ENCODE measurements around the gene PSTK. TPM values are rescaled to one million over a fixed set of nuclear protein-coding genes. Genes with fewer than 3 reads are reported as not detected.

Gene PSTK
- total RNA-seq, 4 donors from 2014 or later = 3.9 to 6.3 (median 5.2) TPM

DNA sequence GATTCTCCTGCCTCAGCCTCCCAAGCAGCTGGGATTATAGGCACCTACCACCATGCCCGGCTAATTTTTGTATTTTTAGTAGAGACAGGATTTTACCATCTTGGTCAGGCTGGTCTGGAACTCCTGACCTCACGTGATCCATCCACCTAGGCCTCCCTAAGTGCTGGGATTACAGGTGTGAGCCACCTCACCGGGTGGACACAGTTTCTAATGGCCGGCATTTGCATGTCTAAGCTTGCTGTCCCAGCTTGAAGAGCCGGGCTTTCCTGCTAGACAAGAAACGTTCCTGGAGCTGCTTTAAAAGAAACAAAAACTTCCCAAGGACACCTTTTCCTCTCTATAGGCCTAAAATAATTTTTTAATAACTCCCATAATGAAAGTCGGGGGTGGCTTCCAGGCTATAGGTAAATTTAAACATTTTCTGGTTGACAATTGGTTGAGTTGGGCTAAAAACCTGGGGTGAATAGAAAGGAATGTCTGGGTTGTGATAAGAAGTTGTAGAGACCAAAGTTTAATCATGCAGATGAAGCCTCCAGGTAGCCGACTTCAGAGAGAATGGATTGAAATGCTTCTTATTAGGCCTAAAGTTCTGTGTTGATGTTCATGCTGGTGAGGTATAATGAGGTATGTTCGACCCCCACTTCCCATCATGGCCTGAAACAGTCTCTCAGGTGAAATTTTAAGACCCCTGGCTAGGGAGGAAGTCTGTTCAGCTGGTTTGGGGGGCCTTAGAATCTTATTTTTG is 37.4 kb downstream of the PSTK start:
- Histone ChIP-seq H3K9me3 (no peaks in the 10 kb centered on the region), H3K36me3 (no peaks in the 10 kb centered on the region), H3K27me3 (no peaks in the 10 kb centered on the region), H3K27ac (no peak overlapping the region), H3K4me1 (peaks cover 0 to 6% of the 10 kb centered on the region in 2 donors), H3K4me3 (replicated peaks in 1 of 3) (no peak overlapping the region)
- intact Hi-C loops (cut with DNase I) = no loop called here
- DNase-seq = no peak
- WGBS, 2 donors = 65 to 73% methylated on average over 9 of the region's 9 CpGs
- TF ChIP-seq POLR2A (IDR thresholded peaks at IDR 0.05) = no peak
- TF ChIP-seq, protein P1, sequence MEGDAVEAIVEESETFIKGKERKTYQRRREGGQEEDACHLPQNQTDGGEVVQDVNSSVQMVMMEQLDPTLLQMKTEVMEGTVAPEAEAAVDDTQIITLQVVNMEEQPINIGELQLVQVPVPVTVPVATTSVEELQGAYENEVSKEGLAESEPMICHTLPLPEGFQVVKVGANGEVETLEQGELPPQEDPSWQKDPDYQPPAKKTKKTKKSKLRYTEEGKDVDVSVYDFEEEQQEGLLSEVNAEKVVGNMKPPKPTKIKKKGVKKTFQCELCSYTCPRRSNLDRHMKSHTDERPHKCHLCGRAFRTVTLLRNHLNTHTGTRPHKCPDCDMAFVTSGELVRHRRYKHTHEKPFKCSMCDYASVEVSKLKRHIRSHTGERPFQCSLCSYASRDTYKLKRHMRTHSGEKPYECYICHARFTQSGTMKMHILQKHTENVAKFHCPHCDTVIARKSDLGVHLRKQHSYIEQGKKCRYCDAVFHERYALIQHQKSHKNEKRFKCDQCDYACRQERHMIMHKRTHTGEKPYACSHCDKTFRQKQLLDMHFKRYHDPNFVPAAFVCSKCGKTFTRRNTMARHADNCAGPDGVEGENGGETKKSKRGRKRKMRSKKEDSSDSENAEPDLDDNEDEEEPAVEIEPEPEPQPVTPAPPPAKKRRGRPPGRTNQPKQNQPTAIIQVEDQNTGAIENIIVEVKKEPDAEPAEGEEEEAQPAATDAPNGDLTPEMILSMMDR (IDR thresholded peaks at IDR 0.05) = no peak

DNA sequence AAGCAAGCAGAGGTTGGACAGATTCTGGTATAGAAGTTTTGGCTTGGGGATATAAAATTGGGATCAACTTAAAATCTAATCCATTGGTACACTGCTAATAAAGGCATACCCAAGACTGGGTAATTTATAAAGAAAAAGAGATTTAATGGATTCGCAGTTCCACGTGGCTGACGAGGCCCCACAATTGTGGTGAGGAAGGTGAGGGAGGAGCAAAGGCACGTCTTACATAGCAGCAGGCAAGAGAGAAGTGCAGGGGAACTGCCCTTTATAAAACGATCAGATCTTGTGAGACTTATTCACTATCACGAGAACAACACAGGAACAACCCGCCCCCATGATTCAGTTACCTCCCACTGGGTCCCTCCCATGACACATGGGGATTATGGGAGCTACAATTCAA is 38.3 kb downstream of the PSTK start:
- WGBS, 2 donors = 88 to 92% methylated on average over 7 of the region's 7 CpGs
- no peak for TF ChIP-seq POLR2A (IDR thresholded peaks at IDR 0.05)
- TF ChIP-seq, protein P1 (IDR thresholded peaks at IDR 0.05) = no peak
- Histone ChIP-seq H3K9me3 (no peaks in the 10 kb centered on the region), H3K27me3 (no peaks in the 10 kb centered on the region), H3K27ac (no peak overlapping the region), H3K4me1 (peaks cover 0 to 6% of the 10 kb centered on the region in 2 donors), H3K36me3 (no peaks in the 10 kb centered on the region), H3K4me3 (replicated peaks in 1 of 3) (no peak overlapping the region)
- no peak for DNase-seq
- intact Hi-C loops (cut with DNase I) = no loop called here

DNA sequence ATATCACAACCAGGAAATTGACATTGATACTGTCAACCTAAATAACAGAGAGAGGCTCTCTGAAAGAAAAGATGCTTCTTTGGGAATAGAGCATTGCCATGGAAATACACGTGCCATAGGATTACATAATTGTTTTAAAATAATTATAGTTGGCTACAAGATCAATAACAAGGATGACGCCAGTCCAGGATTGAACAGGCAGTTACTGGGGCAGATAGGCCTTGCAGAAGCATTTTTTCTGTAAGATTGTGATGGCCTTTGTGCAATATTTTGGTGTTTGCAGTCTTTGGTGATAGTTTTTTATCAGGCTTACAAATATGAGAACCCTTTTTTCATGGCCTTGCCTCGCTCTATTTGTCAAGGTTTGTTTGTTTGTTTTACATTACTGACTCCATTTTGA is 39.1 kb downstream of the PSTK start:
- Histone ChIP-seq H3K27me3 (no peaks in the 10 kb centered on the region), H3K27ac (no peak overlapping the region), H3K9me3 (no peaks in the 10 kb centered on the region), H3K36me3 (no peaks in the 10 kb centered on the region), H3K4me3 (replicated peaks in 1 of 3) (no peak overlapping the region), H3K4me1 (peaks cover 0 to 6% of the 10 kb centered on the region in 2 donors)
- intact Hi-C loops (cut with DNase I) = no loop called here
- TF ChIP-seq, protein P1 (IDR thresholded peaks at IDR 0.05) = no peak
- TF ChIP-seq POLR2A (IDR thresholded peaks at IDR 0.05) = no peak
- DNase-seq = no peak
- 60 to 62% methylated on average over 3 of the region's 3 CpGs for WGBS, 2 donors

DNA sequence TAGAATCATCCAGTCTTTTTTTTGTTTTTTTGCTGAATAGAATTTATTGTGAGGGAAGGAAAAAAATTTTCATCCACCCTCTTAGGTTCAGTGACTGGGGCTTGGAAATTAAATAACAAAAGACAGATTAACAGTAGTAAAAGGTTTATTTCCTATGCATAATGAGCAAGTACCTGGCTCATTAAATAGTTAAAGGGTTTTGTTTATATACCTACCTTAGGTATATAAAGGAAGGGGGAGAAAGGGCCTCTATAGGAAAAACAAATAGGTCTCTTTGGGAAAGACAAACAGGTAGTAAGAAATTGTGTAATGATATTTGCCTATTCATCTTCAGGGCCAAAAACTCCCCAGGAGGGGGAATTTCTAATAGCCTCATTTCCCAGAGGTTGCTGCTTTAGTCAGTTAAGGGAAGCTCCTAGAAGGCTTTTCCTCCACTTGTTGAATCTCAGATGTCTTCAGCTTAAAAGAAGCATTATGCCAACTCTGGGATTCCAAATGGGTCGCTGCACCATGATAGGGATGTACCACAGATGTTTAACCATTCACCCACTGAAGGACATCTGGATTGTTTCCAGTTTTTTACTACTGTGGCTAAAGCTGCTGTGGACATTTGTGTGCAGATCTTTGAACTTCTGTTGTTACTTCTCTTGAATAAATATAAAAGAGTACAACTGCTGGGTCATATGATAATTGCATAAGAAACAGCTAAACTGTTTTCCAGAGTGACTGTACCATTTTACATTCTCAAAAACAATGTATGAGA is 39.9 kb downstream of the PSTK start:
- H3K27ac ChIP-seq = no peak overlapping the region
- WGBS, 2 donors = 65 to 79% methylated on average over 1 of the region's 1 CpG
- DNase-seq = no peak
- no peak for TF ChIP-seq POLR2A (IDR thresholded peaks at IDR 0.05)
- TF ChIP-seq, protein P1 (IDR thresholded peaks at IDR 0.05) = no peak
- no peaks in the 10 kb centered on the region for H3K27me3 ChIP-seq
- no peak overlapping the region for H3K4me3 ChIP-seq (replicated peaks in 1 of 3)
- no peaks in the 10 kb centered on the region for H3K9me3 ChIP-seq
- H3K4me1 ChIP-seq = peaks cover 0 to 6% of the 10 kb centered on the region in 2 donors
- no peaks in the 10 kb centered on the region for H3K36me3 ChIP-seq
- intact Hi-C loops (cut with DNase I) = no loop called here

DNA sequence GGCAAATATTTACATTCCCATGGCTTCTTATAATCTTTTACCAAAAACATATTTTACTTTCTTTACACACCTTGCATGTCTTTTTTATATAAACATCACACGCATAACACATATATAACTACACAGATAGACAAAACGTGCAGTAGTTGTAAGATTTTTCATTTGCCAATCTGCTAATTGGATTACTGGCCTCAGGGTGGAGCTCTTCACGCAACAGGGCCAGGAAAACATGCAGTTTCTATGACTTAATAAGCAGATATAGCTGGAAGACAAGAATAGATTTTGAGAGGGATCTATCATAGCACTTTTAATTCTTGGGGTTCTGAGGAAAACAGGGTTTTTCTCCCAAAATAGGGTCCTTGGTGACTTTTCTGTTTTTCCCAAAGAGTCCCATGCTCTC is 41.3 kb downstream of the PSTK start:
- intact Hi-C loops (cut with DNase I) = no loop called here
- peaks cover 0 to 6% of the 10 kb centered on the region in 2 donors for H3K4me1 ChIP-seq
- WGBS, 2 donors = 60 to 62% methylated on average over 3 of the region's 3 CpGs

More for the DNA sequence above, 41.3 kb downstream of the PSTK start:
- Histone ChIP-seq H3K27me3 (no peaks in the 10 kb centered on the region), H3K4me3 (replicated peaks in 1 of 3) (no peak overlapping the region), H3K36me3 (no peaks in the 10 kb centered on the region), H3K9me3 (no peaks in the 10 kb centered on the region), H3K27ac (no peak overlapping the region)
- no peak for DNase-seq
- TF ChIP-seq, protein P1 (IDR thresholded peaks at IDR 0.05) = peak in 1 of 6 experiments; percentile 27
- TF ChIP-seq POLR2A (IDR thresholded peaks at IDR 0.05) = no peak
